HG03378 (cell line): Measurements from ENCODE around the gene BCL7C.

Experiments
- ATAC-seq: cut with Tn5 transposase; IDR thresholded peaks from one replicate; pipeline ENCODE4 v1.9.1; 2021; ENCODE audit warnings: mild to moderate bottlenecking, moderate library complexity; ENCODE audit not compliant: unreplicated experiment

Gene BCL7C

DNA sequence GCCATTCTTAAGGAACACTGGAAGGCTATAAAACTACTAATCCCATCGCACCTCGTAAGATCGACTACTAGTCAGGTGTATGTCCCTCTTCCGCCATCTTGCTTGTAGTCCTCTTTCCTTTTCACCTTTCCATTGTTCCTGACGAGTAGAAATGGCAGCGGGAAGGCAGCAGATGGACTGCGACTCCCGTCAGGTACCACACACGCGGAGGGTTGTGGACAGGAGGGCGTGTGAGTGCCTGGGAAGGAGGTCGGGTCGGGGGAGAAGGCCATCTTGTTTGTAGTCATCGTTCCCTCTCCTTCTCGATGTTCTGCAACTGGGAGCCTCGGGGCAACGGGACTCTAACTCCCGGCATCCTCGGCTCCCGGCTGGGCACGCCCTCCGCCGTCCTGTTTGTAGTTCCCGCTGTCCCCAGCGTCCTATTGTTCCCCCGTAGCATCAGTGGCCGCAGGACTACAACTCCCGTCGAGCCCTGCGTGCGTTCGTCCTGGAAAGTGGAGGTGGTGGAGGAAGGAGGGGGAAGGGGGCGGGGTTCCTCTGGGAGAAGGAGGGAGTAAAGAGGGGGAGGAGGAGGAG, 29.2 kb upstream of the BCL7C start:
- peak; percentile 64 for ATAC-seq

GRCh38 chr16:30922420-30922959, 28.6 kb upstream of the BCL7C start:
- ATAC-seq = peak; percentile 77

DNA sequence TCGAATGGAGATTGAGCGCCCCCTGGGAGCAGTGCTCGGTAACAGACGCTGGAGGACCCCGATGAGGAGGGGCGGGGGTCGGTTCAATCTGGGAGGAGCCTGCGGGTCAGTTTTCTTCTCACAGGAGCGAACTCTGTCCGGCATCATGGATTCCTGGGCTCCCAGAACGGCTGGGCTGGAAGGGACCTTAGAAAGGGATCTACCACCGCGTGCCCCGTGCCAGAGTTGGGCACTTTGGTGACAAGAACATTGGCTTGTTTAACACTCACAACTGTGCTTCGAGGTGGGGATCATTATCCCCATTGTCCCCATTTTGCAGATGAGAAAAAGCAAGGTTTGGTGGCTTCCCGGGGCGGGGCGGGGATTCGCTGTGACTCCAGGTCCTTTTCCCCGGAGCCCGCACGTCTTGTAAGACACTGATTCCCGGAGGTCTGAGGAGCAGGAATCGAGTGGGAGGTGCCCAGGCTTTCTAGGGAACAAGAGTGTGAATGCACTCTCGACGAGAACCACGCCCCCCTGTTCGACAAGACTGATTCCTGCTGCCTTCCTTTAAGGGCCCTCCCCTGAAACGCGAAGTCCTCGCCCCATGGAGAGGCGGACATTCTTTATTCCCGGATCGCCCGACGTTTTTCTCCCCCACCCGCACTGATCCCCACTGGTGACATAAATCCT, 28.0 kb upstream of the BCL7C start:
- no peak for ATAC-seq

DNA sequence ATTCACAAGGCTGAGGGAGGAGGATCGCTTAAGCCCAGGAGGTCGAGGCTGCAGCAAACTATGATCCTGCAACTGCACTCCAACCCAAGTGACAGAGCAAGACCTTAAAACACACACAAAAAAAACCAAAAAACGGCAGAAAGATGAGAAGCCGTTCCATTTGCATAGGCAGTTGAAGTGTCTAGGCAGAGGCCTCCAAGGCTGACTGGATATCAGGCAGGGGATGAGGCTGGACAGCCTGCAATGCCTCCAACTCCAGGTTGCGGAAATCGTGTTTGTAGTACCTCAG, 27.5 kb upstream of the BCL7C start:
- no peak for ATAC-seq

DNA sequence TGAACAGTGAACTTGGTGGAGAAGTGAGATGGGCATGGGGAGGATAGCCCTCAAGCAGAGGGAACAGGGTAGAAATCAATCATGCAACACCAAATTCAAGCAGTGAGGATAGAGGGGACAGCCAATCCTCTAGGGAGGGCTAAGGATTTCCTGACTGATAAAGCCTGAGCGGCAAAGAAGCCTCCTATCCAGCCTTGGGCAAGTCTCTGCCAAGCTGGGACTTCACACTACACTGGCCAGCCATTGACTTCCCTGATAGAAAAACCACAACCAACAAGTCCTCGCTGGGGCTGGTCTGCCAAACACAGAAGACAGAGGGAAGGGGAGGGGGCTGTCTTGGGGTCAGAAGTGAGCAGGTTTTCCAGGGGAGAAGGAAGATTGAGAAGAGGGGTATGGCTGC, 27.0 kb upstream of the BCL7C start:
- no peak for ATAC-seq

GRCh38 chr16:30918614-30919013, 24.7 kb upstream of the BCL7C start:
- ATAC-seq = no peak

GRCh38 chr16:30914830-30915229, 21.0 kb upstream of the BCL7C start:
- ATAC-seq = no peak

- ATAC-seq = no peak
Observed at GRCh38 chr16:30912794-30913412, 19.0 kb upstream of the BCL7C start.

- no peak for ATAC-seq
Observed at GRCh38 chr16:30910427-30911029, 16.7 kb upstream of the BCL7C start.

GRCh38 chr16:30907064-30907463, 13.2 kb upstream of the BCL7C start:
- ATAC-seq = no peak

GRCh38 chr16:30904114-30904780, 10.4 kb upstream of the BCL7C start:
- no peak for ATAC-seq

- ATAC-seq = no peak
Observed at GRCh38 chr16:30903596-30903995, 9.7 kb upstream of the BCL7C start.

DNA sequence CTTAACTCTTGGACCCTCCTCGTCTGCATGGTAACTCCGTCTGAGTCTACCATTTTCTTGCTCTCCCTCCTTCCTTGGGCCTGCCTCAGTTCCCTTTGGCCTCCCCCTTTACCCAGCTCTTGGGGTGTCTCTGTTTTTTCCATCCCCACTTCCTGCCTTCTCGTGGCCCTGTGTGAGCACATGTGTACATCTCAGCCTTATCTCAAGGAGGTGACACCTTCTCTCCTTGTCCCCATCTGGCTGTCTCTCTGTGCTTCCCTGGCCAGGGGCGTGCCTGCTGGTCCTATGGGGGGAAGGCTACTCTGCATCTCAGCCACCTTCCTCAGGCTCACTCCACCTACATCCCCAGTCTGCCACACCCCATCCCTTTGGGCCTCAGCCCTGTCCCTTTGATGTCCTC, 9.1 kb upstream of the BCL7C start:
- no peak for ATAC-seq

GRCh38 chr16:30902029-30902972, 8.4 kb upstream of the BCL7C start:
- no peak for ATAC-seq

- ATAC-seq = no peak
Observed at GRCh38 chr16:30901201-30902028, 7.5 kb upstream of the BCL7C start.

GRCh38 chr16:30900588-30900987, 6.7 kb upstream of the BCL7C start:
- no peak for ATAC-seq

DNA sequence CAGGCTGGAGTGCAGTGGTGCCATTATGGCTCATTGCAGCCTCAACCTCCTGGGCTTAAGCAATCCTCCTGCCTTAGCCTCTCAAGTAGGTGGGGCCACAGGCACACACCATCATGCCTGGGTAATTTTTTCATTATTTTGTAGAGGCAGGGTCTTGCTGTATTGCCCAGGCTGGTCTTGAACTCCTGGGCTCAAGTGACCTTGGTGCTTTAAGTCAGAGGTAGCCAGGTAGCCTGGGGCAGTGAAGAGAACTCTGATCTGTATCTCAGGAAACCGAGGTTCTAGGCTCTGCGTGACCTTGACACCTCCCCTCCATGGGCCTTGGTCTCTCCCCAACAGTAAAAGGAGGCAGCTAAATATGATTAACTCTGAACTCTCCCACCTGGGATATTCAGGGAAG, 5.9 kb upstream of the BCL7C start:
- no peak for ATAC-seq

DNA sequence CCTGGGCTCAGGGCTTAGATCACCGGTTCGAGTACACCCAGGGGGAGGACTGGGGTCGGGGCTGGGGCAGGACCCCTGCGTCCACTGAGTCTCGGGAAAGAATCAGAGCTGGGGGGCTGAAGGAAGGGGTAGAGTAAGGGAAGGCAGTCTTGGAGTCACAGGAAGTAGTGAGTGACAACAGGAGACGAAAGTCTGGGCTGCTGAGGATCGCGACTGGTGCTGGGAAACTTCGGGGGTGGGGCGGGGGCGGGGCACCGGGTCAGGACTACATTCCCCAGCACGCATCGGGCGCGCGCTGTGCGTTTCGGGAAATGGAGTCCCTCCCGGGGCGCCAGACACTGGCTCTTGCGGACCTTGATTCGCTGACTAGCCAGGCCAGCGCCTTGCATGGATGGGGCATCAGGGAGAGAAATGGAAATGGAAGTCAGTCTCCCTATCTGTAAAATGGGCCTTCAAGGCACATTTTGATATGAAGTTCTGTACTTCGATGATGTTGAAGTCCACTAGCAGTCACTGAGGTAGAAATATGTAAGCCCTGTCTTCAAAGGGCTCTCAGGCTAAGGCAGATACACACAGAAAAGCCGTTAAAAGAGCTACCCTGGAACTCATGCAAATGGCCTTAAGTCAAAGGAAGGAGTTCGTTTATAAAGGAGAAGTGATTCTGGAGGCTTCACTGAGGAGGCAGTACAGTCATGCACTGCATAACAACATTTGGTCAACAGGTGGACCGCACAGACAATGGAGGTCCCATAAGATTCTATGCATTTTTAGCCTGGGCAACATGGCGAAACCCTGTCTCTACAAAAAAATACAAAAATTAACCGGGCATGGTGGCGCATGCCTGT, 3.2 kb upstream of the BCL7C start:
- peak; percentile 36 for ATAC-seq
